Measurements from ENCODE around the gene ELL2. TPM values are rescaled to one million over a fixed set of nuclear protein-coding genes. Genes with fewer than 3 reads are reported as not detected.
"Not testable (repeated sequence)": the region's sequence is repeated elsewhere in the genome, so short reads cannot be mapped to it uniquely, and the experiment has no call there.

ELL2 gene
- total and polyA plus RNA-seq, 4 donors, result 12.2 to 44.1 (median 13.9) TPM

DNA sequence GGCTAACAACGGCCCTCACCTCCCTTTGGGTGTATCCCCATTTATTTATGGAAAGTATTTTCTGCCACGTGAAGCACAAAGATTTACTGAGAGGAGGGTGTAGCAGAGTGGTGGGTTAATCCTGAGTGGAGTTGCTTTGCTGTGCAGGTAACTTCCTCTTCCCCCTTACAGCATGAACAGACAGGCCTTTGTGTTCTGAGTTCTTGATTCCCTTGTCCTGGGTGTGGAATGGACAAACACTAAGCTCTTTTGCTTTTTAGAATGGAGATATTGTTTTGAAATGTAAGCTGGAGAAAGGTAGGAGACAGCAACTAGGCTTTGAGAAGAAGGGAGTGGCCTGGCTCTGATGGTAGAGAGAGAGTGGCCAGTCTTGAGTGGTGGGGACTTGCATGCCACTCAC, 122.0 kb downstream of the ELL2 start:
- no peak overlapping the region for H3K27ac ChIP-seq (ENCODE audit: low read depth, low read length)
- peaks cover 4% of the 10 kb centered on the region for H3K4me1 ChIP-seq (ENCODE audit: control insufficient read depth, insufficient read depth, low read length)
- no CpG with 5 or more reads among the region's 2 CpGs for WGBS (ENCODE audit: insufficient coverage)

DNA sequence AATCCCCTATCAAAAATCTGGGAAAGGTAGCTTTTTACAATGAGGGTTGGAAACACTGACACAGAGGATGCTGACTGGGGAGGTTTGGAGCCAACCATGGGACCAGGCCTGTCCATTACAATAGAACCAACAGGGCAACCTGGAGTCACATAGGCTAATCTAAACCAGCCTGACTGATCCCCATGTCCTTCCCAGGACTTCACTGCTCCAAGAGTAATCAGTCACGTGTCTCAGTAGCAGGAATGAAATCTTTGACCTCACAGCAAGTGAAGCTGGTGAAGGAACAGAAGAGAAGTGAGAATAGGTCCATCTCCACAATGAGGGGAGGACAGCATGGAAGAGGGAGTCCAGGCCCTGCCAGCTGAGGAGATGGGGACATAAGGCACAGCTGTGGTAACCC, 123.1 kb downstream of the ELL2 start:
- no peak overlapping the region for H3K4me3 ChIP-seq (ENCODE audit: low read depth, low read length)
- H3K36me3 ChIP-seq (ENCODE audit: control insufficient read depth, insufficient read depth, low read length), result no peaks in the 10 kb centered on the region
- H3K27me3 ChIP-seq (ENCODE audit: control insufficient read depth, insufficient read depth, low read length), result peaks cover 2% of the 10 kb centered on the region
- H3K27ac ChIP-seq (ENCODE audit: low read depth, low read length), result no peak overlapping the region
- WGBS (ENCODE audit: insufficient coverage), result 57% methylated on average over 1 of the region's 1 CpG
- DNase-seq (ENCODE audit: low read depth in 4 of 6, low spot score in 6 of 6), result no peak
- H3K9me3 ChIP-seq (ENCODE audit: control insufficient read depth, insufficient read depth, low read length), result no peaks in the 10 kb centered on the region
- peaks cover 5% of the 10 kb centered on the region for H3K4me1 ChIP-seq (ENCODE audit: control insufficient read depth, insufficient read depth, low read length)

More for the DNA sequence above, 122.0 kb downstream of the ELL2 start:
- Histone ChIP-seq H3K27me3 (ENCODE audit: control insufficient read depth, insufficient read depth, low read length) (peaks cover 2% of the 10 kb centered on the region), H3K36me3 (ENCODE audit: control insufficient read depth, insufficient read depth, low read length) (no peaks in the 10 kb centered on the region), H3K4me3 (ENCODE audit: low read depth, low read length) (no peak overlapping the region), H3K9me3 (ENCODE audit: control insufficient read depth, insufficient read depth, low read length) (no peaks in the 10 kb centered on the region)
- DNase-seq (ENCODE audit: low read depth in 4 of 6, low spot score in 6 of 6), result no peak

DNA sequence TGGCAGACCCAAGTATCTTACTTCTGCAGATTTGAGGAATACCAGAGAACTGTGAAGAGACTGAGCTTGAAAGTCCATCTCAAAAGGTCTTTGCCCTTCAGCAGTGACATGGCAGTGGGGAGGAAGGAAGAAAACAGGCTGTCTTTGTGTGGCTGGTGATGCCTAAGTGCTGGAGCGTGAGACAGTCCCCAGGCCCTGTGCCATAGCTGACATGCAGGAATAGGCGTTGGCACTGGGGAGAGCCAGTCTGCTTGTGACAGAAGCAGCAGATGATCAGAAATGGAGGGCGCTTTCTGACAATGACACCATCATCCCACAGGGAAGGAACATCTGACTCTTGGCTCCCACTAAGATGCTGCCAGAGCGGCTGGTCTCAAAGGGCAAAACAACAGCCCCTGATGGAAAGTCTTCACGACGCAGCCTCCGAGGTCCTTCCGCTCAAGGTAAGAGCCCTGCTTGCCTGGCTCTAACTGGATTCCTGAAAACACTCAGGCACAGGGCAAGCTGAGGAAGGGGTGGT, 123.6 kb downstream of the ELL2 start:
- no peaks in the 10 kb centered on the region for H3K9me3 ChIP-seq (ENCODE audit: control insufficient read depth, insufficient read depth, low read length)
- peaks cover 2% of the 10 kb centered on the region for H3K27me3 ChIP-seq (ENCODE audit: control insufficient read depth, insufficient read depth, low read length)
- H3K27ac ChIP-seq (ENCODE audit: low read depth, low read length), result no peak overlapping the region
- H3K4me1 ChIP-seq (ENCODE audit: control insufficient read depth, insufficient read depth, low read length), result peaks cover 5% of the 10 kb centered on the region
- H3K4me3 ChIP-seq (ENCODE audit: low read depth, low read length), result no peak overlapping the region
- peak in 1 of 6 donors; percentile 47 for DNase-seq (ENCODE audit: low read depth in 4 of 6, low spot score in 6 of 6)
- WGBS (ENCODE audit: insufficient coverage), result 90% methylated on average over 8 of the region's 8 CpGs
- H3K36me3 ChIP-seq (ENCODE audit: control insufficient read depth, insufficient read depth, low read length), result no peaks in the 10 kb centered on the region

DNA sequence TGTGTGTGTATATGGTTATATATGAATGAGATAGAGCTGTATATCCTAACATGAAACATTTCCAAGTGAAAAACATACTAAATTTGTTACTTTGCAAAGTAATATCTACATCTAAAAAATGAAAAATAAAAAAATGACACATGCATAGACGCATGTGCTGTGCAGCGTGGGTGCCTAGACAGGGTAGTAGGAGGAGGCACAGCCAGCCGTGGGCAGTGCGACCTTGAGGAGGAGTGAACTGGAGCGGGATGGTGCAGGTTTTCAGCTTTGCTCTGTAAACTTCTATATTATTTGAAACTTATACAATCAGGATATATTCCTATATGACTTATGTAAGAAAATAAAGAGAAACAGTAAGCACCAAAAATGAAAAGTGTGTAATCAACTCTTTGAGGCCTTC, 124.2 kb downstream of the ELL2 start:
- no CpG with 5 or more reads among the region's 5 CpGs for WGBS (ENCODE audit: insufficient coverage)
- Histone ChIP-seq H3K27ac (ENCODE audit: low read depth, low read length) (no peak overlapping the region), H3K4me3 (ENCODE audit: low read depth, low read length) (no peak overlapping the region), H3K27me3 (ENCODE audit: control insufficient read depth, insufficient read depth, low read length) (peaks cover 2% of the 10 kb centered on the region), H3K9me3 (ENCODE audit: control insufficient read depth, insufficient read depth, low read length) (no peaks in the 10 kb centered on the region), H3K36me3 (ENCODE audit: control insufficient read depth, insufficient read depth, low read length) (no peaks in the 10 kb centered on the region), H3K4me1 (ENCODE audit: control insufficient read depth, insufficient read depth, low read length) (peaks cover 5% of the 10 kb centered on the region)
- no peak for DNase-seq (ENCODE audit: low read depth in 4 of 6, low spot score in 6 of 6)

DNA sequence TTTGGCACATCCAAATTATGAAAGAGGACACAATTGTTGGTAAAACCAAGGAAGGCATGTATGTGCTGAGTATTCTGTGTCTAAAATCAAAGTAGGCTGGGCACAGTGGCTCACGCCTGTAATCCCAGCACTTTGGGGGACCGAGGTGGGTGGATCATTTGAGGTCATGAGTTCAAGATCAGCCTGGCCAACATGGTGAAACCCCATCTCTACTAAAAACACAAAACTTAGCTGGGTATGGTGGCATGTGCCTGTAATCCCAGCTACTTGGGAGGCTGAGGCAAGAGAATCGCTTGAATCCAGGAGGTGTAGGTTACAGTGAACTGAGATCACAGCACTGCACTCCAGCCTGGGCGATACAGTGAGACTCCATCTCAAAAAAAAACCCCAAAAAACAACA, 124.7 kb downstream of the ELL2 start:
- H3K27ac ChIP-seq (ENCODE audit: low read depth, low read length); H3K27me3 ChIP-seq (ENCODE audit: control insufficient read depth, insufficient read depth, low read length); H3K4me1 ChIP-seq (ENCODE audit: control insufficient read depth, insufficient read depth, low read length); H3K4me3 ChIP-seq (ENCODE audit: low read depth, low read length); DNase-seq (ENCODE audit: low read depth in 4 of 6, low spot score in 6 of 6); H3K36me3 ChIP-seq (ENCODE audit: control insufficient read depth, insufficient read depth, low read length); H3K9me3 ChIP-seq (ENCODE audit: control insufficient read depth, insufficient read depth, low read length): not testable (repeated sequence)
- WGBS (ENCODE audit: insufficient coverage), result no CpG with 5 or more reads among the region's 4 CpGs

DNA sequence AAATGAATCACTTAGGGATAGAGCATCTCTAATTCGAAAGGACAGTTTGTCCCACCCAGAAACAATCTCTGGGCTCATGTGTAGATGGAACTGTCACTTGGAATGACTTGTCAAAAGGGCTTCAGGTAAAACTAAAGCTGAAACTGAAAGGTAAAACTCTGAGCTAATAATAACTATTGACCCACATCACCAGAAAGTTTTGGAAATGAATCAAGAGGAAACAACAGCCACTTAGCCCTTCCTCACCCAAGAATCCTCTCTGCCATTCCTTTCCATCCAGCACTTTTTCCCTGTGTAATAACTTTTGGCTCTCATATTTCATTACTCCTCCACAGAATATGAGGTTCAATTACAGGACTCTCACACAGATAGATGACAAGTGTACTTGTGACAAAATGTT, 125.1 kb downstream of the ELL2 start:
- no CpG with 5 or more reads among the region's 1 CpG for WGBS (ENCODE audit: insufficient coverage)
- Histone ChIP-seq H3K4me3 (ENCODE audit: low read depth, low read length) (no peak overlapping the region), H3K9me3 (ENCODE audit: control insufficient read depth, insufficient read depth, low read length) (no peaks in the 10 kb centered on the region), H3K27ac (ENCODE audit: low read depth, low read length) (no peak overlapping the region), H3K4me1 (ENCODE audit: control insufficient read depth, insufficient read depth, low read length) (peaks cover 5% of the 10 kb centered on the region), H3K36me3 (ENCODE audit: control insufficient read depth, insufficient read depth, low read length) (no peaks in the 10 kb centered on the region), H3K27me3 (ENCODE audit: control insufficient read depth, insufficient read depth, low read length) (peaks cover 2% of the 10 kb centered on the region)
- no peak for DNase-seq (ENCODE audit: low read depth in 4 of 6, low spot score in 6 of 6)

DNA sequence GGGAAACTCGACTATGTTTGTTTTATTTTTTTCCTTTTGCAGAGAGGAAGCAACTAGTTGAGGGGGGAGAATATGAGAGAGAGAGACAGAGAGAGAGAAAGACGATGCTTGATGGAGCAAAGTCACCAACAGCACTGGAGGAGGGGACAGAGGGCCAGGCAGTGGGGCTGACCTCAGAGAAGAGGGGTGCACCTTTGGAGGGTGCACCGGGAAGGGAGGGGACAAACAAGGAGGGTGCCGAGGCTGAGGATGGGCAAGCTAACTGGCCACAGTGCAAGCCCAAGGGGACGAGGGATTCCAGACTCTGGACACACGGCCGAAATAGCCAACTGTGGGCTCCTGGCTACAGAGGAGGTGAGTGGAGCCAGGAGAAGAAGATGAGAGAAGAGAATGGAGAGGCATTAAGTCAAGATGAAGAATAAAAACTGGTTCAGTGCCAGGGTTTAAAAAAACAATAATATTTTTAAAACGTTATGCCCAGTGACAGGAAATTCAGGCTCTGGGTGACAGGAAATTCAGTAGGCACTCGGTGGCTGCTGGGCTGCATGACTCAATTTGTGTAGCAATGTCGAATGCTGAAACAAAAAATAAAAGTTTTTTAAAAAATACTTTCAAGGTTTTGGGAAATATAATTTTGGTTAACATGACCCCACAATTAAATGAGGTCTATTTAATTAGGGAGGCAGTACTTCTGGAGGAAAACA, 125.8 kb downstream of the ELL2 start:
- DNase-seq (ENCODE audit: low read depth in 4 of 6, low spot score in 6 of 6), result no peak
- H3K9me3 ChIP-seq (ENCODE audit: control insufficient read depth, insufficient read depth, low read length), result no peaks in the 10 kb centered on the region
- H3K27me3 ChIP-seq (ENCODE audit: control insufficient read depth, insufficient read depth, low read length), result peaks cover 2% of the 10 kb centered on the region
- H3K27ac ChIP-seq (ENCODE audit: low read depth, low read length), result no peak overlapping the region
- H3K4me3 ChIP-seq (ENCODE audit: low read depth, low read length), result no peak overlapping the region
- H3K36me3 ChIP-seq (ENCODE audit: control insufficient read depth, insufficient read depth, low read length), result no peaks in the 10 kb centered on the region
- peaks cover 5% of the 10 kb centered on the region for H3K4me1 ChIP-seq (ENCODE audit: control insufficient read depth, insufficient read depth, low read length)
- 88% methylated on average over 8 of the region's 10 CpGs for WGBS (ENCODE audit: insufficient coverage)

Other genes starting within 250 kb of the ELL2 start
- gene RHOBTB3, start 230.5 kb downstream of the ELL2 start, total RNA-seq, result 100 to 1,000 TPM in 1 of 2 donors, 10 to 100 TPM in 1; 91.0 to 182 TPM
- 10 to 100 TPM; 44.2 to 68.6 TPM for gene RHOBTB3, start 230.5 kb downstream of the ELL2 start, polyA plus RNA-seq (ENCODE audit: insufficient read length in 2 of 2)
- 10 to 100 TPM in 1 of 2 donors, 1 to 10 TPM in 1; 8.4 to 17.6 TPM for gene GLRX, start 139.1 kb downstream of the ELL2 start, total RNA-seq
- 10 to 100 TPM; 25.9 to 37.4 TPM for gene GLRX, start 139.1 kb downstream of the ELL2 start, polyA plus RNA-seq (ENCODE audit: insufficient read length in 2 of 2)